Endothelial cell of umbilical vein (primary cell): ENCODE measurements around the gene TNIK. TPM values are rescaled to one million over a fixed set of nuclear protein-coding genes. Genes with fewer than 3 reads are reported as not detected.
"Not testable (repeated sequence)": the region's sequence is repeated elsewhere in the genome, so short reads cannot be mapped to it uniquely, and the experiment has no call there.

Experiments used
- BruUV-seq: library from RNA; stranded (reverse); fragments of 400-500 nt; replicated peaks from 2 replicates; lab custom pipeline; 2021; lab: Mats Ljungman, UMichigan
- CTCF ChIA-PET: fragments of 300-600, 350-600 bp; sonication (Branson Sonifier 250); formaldehyde crosslinking; loops from one replicate; lab custom pipeline; 2021; ENCODE audit warnings: antibody characterized with exemption, inconsistent platforms; lab: Charles Lee
- POLR2A ChIA-PET: fragments of 300-600, 350-600 bp; sonication (Branson Sonifier 250); formaldehyde crosslinking; loops from one replicate; lab custom pipeline; 2021; ENCODE audit warnings: antibody characterized with exemption, inconsistent platforms; lab: Charles Lee
- DNase-seq: peaks from one replicate; pipeline ENCODE4 v3.0.0-alpha.2; 2011; ENCODE audit warnings: low read depth, low spot score
- FAIRE-seq: peaks from 2 replicates; lab custom pipeline; 2011; peaks lifted over from hg19 to GRCh38; lab: Jason Lieb, UNC
- H2AFZ ChIP-seq: 2 replicates; pipeline ENCODE4 v1.6.0; 2012; ENCODE audit warnings: low read depth, low read length, control low read depth, inconsistent platforms
- H3K27ac ChIP-seq: 2 replicates; pipeline ENCODE4 v1.5.1; 2011; ENCODE audit warnings: low read depth, mild to moderate bottlenecking, control low read depth, low read length, moderate library complexity; ENCODE audit not compliant: insufficient read depth
- H3K27me3 ChIP-seq, 2 experiments: 2 replicates each; pipeline versions ENCODE4 v1.6.0 to v1.6.1; 2011; ENCODE audit warnings: low read length in 2 of 2, mixed read lengths in 1 of 2; ENCODE audit not compliant: control insufficient read depth in 2 of 2, insufficient read depth in 2 of 2
- H3K36me3 ChIP-seq, 2 experiments: 2 replicates in 1 of 2; 3 replicates in 1 of 2; pipeline ENCODE4 v1.5.1; 2011; ENCODE audit warnings: low read length in 2 of 2, mild to moderate bottlenecking in 1 of 2, moderate library complexity in 1 of 2; ENCODE audit not compliant: control insufficient read depth in 2 of 2, insufficient read depth in 2 of 2; ENCODE audit errors: extremely low read depth in 1 of 2
- H3K4me1 ChIP-seq: 3 replicates; pipeline ENCODE4 v1.5.1; 2011; ENCODE audit warnings: mild to moderate bottlenecking, low read length; ENCODE audit not compliant: control insufficient read depth, insufficient read depth; ENCODE audit errors: extremely low read depth
- H3K4me2 ChIP-seq: 2 replicates; pipeline ENCODE4 v1.6.1; 2011; ENCODE audit warnings: low read length, control low read depth, mixed read lengths; ENCODE audit not compliant: insufficient read depth
- H3K4me3 ChIP-seq, 3 experiments: fragments of 200-600 bp in 1 of 3; sonication (generic), shearing (Covaris generic) in 1 of 3; replicated peaks in 1 of 3; 2 replicates each; pipeline ENCODE4 v1.5.1; 2011 to 2016; ENCODE audit warnings: control low read depth in 3 of 3, low read length in 3 of 3, mild to moderate bottlenecking in 2 of 3, inconsistent platforms in 1 of 3, low read depth in 1 of 3, moderate library complexity in 1 of 3; ENCODE audit not compliant: insufficient read depth in 1 of 3
- H3K79me2 ChIP-seq: 2 replicates; pipeline ENCODE4 v1.6.0; 2012; ENCODE audit warnings: low read length, inconsistent platforms; ENCODE audit not compliant: control insufficient read depth, insufficient read depth
- H3K9ac ChIP-seq: replicated peaks from 2 replicates; pipeline ENCODE3; 2011; ENCODE audit warnings: low read length, control low read depth; ENCODE audit not compliant: insufficient read depth; ENCODE audit errors: extremely low read depth
- H3K9me1 ChIP-seq: replicated peaks from 3 replicates; pipeline ENCODE4 v1.6.0; 2011; ENCODE audit warnings: mild to moderate bottlenecking, low read length; ENCODE audit not compliant: control insufficient read depth, insufficient read depth; ENCODE audit errors: extremely low read depth
- H3K9me3 ChIP-seq: replicated peaks from 2 replicates; pipeline ENCODE4 v1.5.1; 2012; ENCODE audit warnings: low read length, inconsistent platforms; ENCODE audit not compliant: control insufficient read depth, insufficient read depth
- H4K20me1 ChIP-seq: replicated peaks from 2 replicates; pipeline ENCODE3; 2011; ENCODE audit warnings: mild to moderate bottlenecking, low read length; ENCODE audit not compliant: control insufficient read depth, insufficient read depth; ENCODE audit errors: extremely low read depth
- CTCF ChIP-seq, 2 donors: IDR thresholded peaks; 1 replicate in 1 of 2; 2 replicates in 1 of 2; pipeline ENCODE4 v1.5.1; 2011; ENCODE audit warnings: low read length in 2 of 2, mild to moderate bottlenecking in 2 of 2, moderate library complexity in 2 of 2, control low read depth in 1 of 2, inconsistent platforms in 1 of 2, low read depth in 1 of 2; ENCODE audit not compliant: insufficient read depth in 1 of 2; ENCODE audit errors: extremely low read depth in 1 of 2
- EZH2 ChIP-seq: IDR thresholded peaks from 2 replicates; pipeline ENCODE4 v1.6.1; 2012; ENCODE audit warnings: borderline replicate concordance, low read depth, mild to moderate bottlenecking, moderate library complexity, low read length, inconsistent platforms; ENCODE audit not compliant: severe bottlenecking
- FOS ChIP-seq: IDR thresholded peaks from 2 replicates; pipeline ENCODE4 v1.6.1; 2011; ENCODE audit warnings: mild to moderate bottlenecking, low read length, moderate library complexity, borderline replicate concordance; ENCODE audit not compliant: insufficient read depth
- GATA2 ChIP-seq: IDR thresholded peaks from 2 replicates; pipeline ENCODE4 v1.7.0; 2011; ENCODE audit warnings: low read depth, mild to moderate bottlenecking, moderate library complexity, mixed read lengths, low read length; ENCODE audit not compliant: insufficient read length, insufficient read depth
- JUN ChIP-seq: IDR thresholded peaks from 2 replicates; pipeline ENCODE4 v1.6.1; 2011; ENCODE audit warnings: borderline replicate concordance, low read depth; ENCODE audit not compliant: insufficient read length, insufficient read depth
- MAX ChIP-seq: IDR thresholded peaks from 2 replicates; pipeline ENCODE4 v1.6.1; 2011; ENCODE audit not compliant: insufficient read depth, insufficient read length
- MYC ChIP-seq: IDR thresholded peaks from one replicate; pipeline ENCODE4 v1.6.1; 2011; ENCODE audit warnings: mild to moderate bottlenecking, low read depth, low read length
- POLR2A ChIP-seq: IDR thresholded peaks from 2 replicates; pipeline ENCODE4 v1.6.1; 2012; ENCODE audit warnings: low read depth, mild to moderate bottlenecking, control low read depth, low read length
- POLR2AphosphoS5 ChIP-seq: IDR thresholded peaks from 2 replicates; pipeline ENCODE4 v1.6.1; 2012; ENCODE audit warnings: low read depth, mild to moderate bottlenecking, control low read depth, low read length, moderate library complexity; ENCODE audit not compliant: insufficient read depth
- dilution Hi-C: fragments of 300-500 bp; cut with MboI; formaldehyde crosslinking; loops from one replicate; pipeline ENCODE4 v1.15.0; 2019; ENCODE audit warnings: low sequenced_read_pairs; ENCODE audit not compliant: extremely low pct_ligation_motif_present
- intact Hi-C: fragments of 100-400 bp; cut with micrococcal nuclease; formaldehyde crosslinking; loops from one replicate; pipeline ENCODE4 v1.10.0; 2022
- polyA plus RNA-seq, 4 experiments: library from polyadenylated mRNA; depleted of rRNA in 3 of 4; stranded (reverse) in 3 of 4; unstranded in 1 of 4; fragments of >200 nt; gene quantifications; 2 replicates each; pipeline versions ENCODE4 v1.2.1 to v1.2.3, GENCODE V29; 2011 to 2012; ENCODE audit warnings: missing spikeins in 1 of 4
- total RNA-seq: library from RNA; stranded (reverse); gene quantifications from 2 replicates; pipeline ENCODE4 v1.2.3, GENCODE V29; 2021

The TNIK gene
- total and polyA plus RNA-seq, 2 donors (not counting 3 experiments of a cell fraction or from before 2014, with no cell fraction given), result 10.9 to 39.7 TPM

GRCh38 chr3:171451915-171452314, 8.3 kb downstream of the TNIK start:
- dilution Hi-C loops (no loop called here), intact Hi-C loops (no loop called here)
- H4K20me1 ChIP-seq, result no peaks in the 10 kb centered on the region
- no peak overlapping the region for H3K4me2 ChIP-seq
- no peaks in the 10 kb centered on the region for H3K9me3 ChIP-seq
- H2AFZ ChIP-seq, result no peak overlapping the region
- H3K27ac ChIP-seq, result no peak overlapping the region
- H3K27me3 ChIP-seq, result no peaks in the 10 kb centered on the region
- peaks cover 59% of the 10 kb centered on the region for H3K79me2 ChIP-seq
- TF ChIP-seq GATA2 (no peak), POLR2AphosphoS5 (no peak), MAX (no peak), FOS (no peak), CTCF (IDR thresholded peaks at IDR 0.05; ENCODE audit: extremely low read depth in 1 of 2, insufficient read depth in 1 of 2, low read depth in 1 of 2, low read length in 2 of 2) (no peak), POLR2A (no peak), JUN (no peak), MYC (no peak), EZH2 (no peak)
- H3K9ac ChIP-seq, result no peak overlapping the region
- POLR2A ChIA-PET, result no interaction called here
- CTCF ChIA-PET, result interaction anchor here (0.8 to 1.4 kb wide), 4 partner anchors 29 to 159 kb away, joined by 3 to 4 read pairs (median 3); no protein-coding TSS in a partner anchor
- peaks cover 0 to 2% of the 10 kb centered on the region in 2 experiments for H3K36me3 ChIP-seq
- no peaks in the 10 kb centered on the region for H3K9me1 ChIP-seq
- peaks cover 8% of the 10 kb centered on the region for H3K4me1 ChIP-seq
- DNase-seq (no peak), FAIRE-seq (no peak)
- H3K4me3 ChIP-seq, result no peak overlapping the region
- BruUV-seq, result no TSS peak

GRCh38 chr3:171447579-171447891, 12.7 kb downstream of the TNIK start:
- H3K27me3 ChIP-seq, H3K27ac ChIP-seq, H2AFZ ChIP-seq, H4K20me1 ChIP-seq, H3K36me3 ChIP-seq, BruUV-seq, H3K9me3 ChIP-seq, intact Hi-C loops, H3K4me3 ChIP-seq, H3K9ac ChIP-seq, H3K9me1 ChIP-seq, dilution Hi-C loops, DNase-seq, POLR2A ChIA-PET: not testable (repeated sequence)
- Histone ChIP-seq H3K79me2 (peaks cover 41% of the 10 kb centered on the region), H3K4me2 (peak overlapping the region; percentile 3), H3K4me1 (peaks cover 21% of the 10 kb centered on the region)
- peak; percentile 69 for FAIRE-seq
- CTCF ChIA-PET, result interaction anchor here (0.8 to 1.3 kb wide), 8 partner anchors 10 to 486 kb away, joined by 3 to 10 read pairs (median 3); no protein-coding TSS in a partner anchor
